Activated CD8-positive, alpha-beta memory T cell treated with anti-CD3 and anti-CD28 coated beads for 1 hour (primary cell): ENCODE data around the gene IL4.

Experiments used
- DNase-seq, 2 donors: peaks; one replicate each; pipeline ENCODE4 v3.0.0-alpha.2; 2020; ENCODE audit warnings: low read depth in 1 of 2; ENCODE audit errors: extremely low read depth in 1 of 2

Gene IL4

GRCh38 chr5:132669966-132670882 lies 3.6 kb upstream of the IL4 start:
- no peak for DNase-seq

- no peak for DNase-seq
Observed at GRCh38 chr5:132671000-132671399, 2.8 kb upstream of the IL4 start.

- DNase-seq, result no peak
Observed at GRCh38 chr5:132673488-132673887, 301 bp upstream of the IL4 start.

- no peak for DNase-seq
Observed at GRCh38 chr5:132674671-132675506, 1.1 kb downstream of the IL4 start.

GRCh38 chr5:132675936-132676689 lies 2.3 kb downstream of the IL4 start:
- no peak for DNase-seq

GRCh38 chr5:132677191-132677590 lies 3.4 kb downstream of the IL4 start:
- DNase-seq, result no peak

GRCh38 chr5:132677682-132678400 lies 4.1 kb downstream of the IL4 start:
- no peak for DNase-seq

- DNase-seq, result no peak
Observed at GRCh38 chr5:132678735-132679134, 4.9 kb downstream of the IL4 start.

GRCh38 chr5:132679166-132679565 lies 5.4 kb downstream of the IL4 start:
- DNase-seq, result no peak

- DNase-seq, result no peak
Observed at GRCh38 chr5:132679717-132680380, 6.1 kb downstream of the IL4 start.

GRCh38 chr5:132680780-132681475 lies 7.1 kb downstream of the IL4 start:
- DNase-seq, result no peak

- no peak for DNase-seq
Observed at GRCh38 chr5:132681476-132681831, 7.7 kb downstream of the IL4 start.

GRCh38 chr5:132681983-132682382 lies 8.2 kb downstream of the IL4 start:
- DNase-seq, result no peak

GRCh38 chr5:132684491-132684890 lies 10.7 kb downstream of the IL4 start:
- no peak for DNase-seq

- DNase-seq, result no peak
Observed at GRCh38 chr5:132684922-132685720, 11.3 kb downstream of the IL4 start.

- DNase-seq, result no peak
Observed at GRCh38 chr5:132686193-132686592, 12.4 kb downstream of the IL4 start.

GRCh38 chr5:132687995-132688394 lies 14.2 kb downstream of the IL4 start:
- DNase-seq, result no peak

- no peak for DNase-seq
Observed at GRCh38 chr5:132688536-132689339, 14.9 kb downstream of the IL4 start.
